DND-41 (cell line): ENCODE results near the gene TWIST2.

ENCODE experiments used
- EZH2 ChIP-seq: IDR thresholded peaks from 3 replicates; pipeline ENCODE4 v1.6.1; 2012; ENCODE audit warnings: borderline replicate concordance, low read depth, mild to moderate bottlenecking, moderate library complexity, low read length, inconsistent platforms; ENCODE audit not compliant: severe bottlenecking
- TF ChIP-seq, protein P1 (sequence below): IDR thresholded peaks from 2 replicates; pipeline ENCODE4 v1.5.1; 2012; ENCODE audit warnings: borderline replicate concordance, low read length, moderate library complexity, mild to moderate bottlenecking; ENCODE audit not compliant: poor library complexity, severe bottlenecking; ENCODE audit errors: extremely low read depth

DNA sequence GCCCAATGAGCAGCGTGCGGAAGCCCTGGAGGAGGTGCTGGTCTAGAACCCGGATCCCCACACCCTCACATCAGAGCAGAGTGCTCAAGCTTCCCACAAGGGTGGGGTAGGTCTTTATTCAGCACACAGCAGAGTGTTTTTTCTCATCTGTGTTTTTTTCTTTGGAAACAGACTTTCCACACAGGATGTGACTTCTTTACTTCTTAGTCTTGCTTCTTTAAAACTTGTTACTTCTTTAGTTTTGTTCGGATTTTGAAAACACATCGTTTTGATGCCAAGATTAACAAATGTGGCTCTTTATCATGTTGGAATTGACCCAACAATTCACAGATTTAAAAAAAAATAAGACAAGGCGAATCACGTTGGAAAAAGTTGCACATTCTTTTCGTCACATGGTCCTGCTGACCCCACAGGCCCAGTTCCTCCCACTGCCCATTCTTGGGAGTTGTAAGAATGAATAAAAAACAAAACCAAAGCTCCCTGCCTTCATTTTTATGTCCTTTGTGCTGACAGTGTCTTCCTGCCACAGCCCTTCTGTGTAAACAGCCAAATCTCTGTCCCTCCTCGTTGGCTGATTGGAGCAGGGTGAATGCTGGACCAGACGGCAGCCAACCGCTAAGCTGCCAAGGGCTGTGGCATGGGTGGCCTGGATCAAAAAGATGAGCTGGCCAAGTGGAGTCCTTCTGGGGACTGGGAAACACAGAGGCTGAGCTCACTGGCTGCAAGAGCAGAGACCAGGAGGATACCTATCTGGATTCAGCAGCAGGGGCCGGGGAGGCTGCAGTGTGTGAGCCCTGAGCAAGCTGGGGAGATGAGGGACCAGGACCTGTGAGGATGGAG, 81.6 kb downstream of the TWIST2 start:
- no peak for TF ChIP-seq EZH2
- TF ChIP-seq, protein P1, sequence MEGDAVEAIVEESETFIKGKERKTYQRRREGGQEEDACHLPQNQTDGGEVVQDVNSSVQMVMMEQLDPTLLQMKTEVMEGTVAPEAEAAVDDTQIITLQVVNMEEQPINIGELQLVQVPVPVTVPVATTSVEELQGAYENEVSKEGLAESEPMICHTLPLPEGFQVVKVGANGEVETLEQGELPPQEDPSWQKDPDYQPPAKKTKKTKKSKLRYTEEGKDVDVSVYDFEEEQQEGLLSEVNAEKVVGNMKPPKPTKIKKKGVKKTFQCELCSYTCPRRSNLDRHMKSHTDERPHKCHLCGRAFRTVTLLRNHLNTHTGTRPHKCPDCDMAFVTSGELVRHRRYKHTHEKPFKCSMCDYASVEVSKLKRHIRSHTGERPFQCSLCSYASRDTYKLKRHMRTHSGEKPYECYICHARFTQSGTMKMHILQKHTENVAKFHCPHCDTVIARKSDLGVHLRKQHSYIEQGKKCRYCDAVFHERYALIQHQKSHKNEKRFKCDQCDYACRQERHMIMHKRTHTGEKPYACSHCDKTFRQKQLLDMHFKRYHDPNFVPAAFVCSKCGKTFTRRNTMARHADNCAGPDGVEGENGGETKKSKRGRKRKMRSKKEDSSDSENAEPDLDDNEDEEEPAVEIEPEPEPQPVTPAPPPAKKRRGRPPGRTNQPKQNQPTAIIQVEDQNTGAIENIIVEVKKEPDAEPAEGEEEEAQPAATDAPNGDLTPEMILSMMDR: no peak
